Mammary epithelial cell (primary cell): Measurements from ENCODE around the gene POLDIP3.

Experiments
- EZH2 ChIP-seq: IDR thresholded peaks from 2 replicates; pipeline ENCODE4 v1.6.1; 2012; ENCODE audit warnings: low read length, inconsistent platforms, borderline replicate concordance
- TF ChIP-seq, protein P1 (sequence below), 2 donors: IDR thresholded peaks in 1 of 2; conservative IDR thresholded peaks in 1 of 2; 2 replicates each; pipeline ENCODE4 v1.5.1; 2011 to 2012; ENCODE audit warnings: inconsistent platforms in 2 of 2, low read length in 2 of 2, mild to moderate bottlenecking in 2 of 2, control low read depth in 1 of 2, low read depth in 1 of 2; ENCODE audit not compliant: insufficient read depth in 1 of 2; ENCODE audit errors: extremely low read depth in 1 of 2

DNA sequence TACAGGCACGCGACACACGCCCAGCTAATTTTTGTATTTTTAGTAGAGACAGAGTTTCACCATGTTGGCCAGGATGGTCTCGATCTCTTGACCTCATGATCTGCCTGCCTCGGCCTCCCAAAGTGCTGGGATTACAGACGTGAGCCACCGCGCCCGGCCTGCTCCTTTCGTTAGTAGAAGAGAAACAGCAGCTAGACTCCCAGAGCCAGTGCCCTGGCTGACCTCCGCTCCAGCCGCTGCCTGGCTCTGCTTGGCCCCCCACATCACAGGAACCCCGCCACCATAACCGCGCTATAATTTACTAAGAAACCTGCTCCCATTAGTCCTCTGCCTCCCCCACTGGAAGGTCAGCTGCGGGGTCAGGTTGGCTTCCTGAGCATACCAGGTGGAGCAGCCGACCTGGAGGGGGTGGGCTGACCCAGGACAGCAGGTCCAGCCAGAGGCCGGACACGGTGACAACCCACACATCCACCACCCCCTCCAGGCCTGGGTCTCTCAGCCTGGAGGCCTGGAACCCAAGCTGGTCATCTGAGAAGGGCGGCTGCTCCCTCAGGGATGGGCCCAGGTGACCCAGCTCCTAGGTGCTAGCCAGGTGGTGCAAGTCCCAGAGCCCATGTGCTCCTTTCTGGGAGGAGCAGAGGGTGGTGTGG, 7.5 kb upstream of the POLDIP3 start:
- TF ChIP-seq, protein P1, sequence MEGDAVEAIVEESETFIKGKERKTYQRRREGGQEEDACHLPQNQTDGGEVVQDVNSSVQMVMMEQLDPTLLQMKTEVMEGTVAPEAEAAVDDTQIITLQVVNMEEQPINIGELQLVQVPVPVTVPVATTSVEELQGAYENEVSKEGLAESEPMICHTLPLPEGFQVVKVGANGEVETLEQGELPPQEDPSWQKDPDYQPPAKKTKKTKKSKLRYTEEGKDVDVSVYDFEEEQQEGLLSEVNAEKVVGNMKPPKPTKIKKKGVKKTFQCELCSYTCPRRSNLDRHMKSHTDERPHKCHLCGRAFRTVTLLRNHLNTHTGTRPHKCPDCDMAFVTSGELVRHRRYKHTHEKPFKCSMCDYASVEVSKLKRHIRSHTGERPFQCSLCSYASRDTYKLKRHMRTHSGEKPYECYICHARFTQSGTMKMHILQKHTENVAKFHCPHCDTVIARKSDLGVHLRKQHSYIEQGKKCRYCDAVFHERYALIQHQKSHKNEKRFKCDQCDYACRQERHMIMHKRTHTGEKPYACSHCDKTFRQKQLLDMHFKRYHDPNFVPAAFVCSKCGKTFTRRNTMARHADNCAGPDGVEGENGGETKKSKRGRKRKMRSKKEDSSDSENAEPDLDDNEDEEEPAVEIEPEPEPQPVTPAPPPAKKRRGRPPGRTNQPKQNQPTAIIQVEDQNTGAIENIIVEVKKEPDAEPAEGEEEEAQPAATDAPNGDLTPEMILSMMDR (conservative IDR thresholded peaks at IDR 0.05 in 1 of 2, IDR thresholded peaks at IDR 0.05 in 1 of 2; ENCODE audit: extremely low read depth in 1 of 2, insufficient read depth in 1 of 2, low read depth in 1 of 2, low read length in 2 of 2): no peak
- no peak for TF ChIP-seq EZH2
